Caco-2 (cell line): ENCODE data around the gene LAMB4. TPM values are rescaled to one million over a fixed set of nuclear protein-coding genes. Genes with fewer than 3 reads are reported as not detected.

Source experiments
- BruUV-seq: library from RNA; stranded (reverse); fragments of 400-500 nt; replicated peaks from 2 replicates; lab custom pipeline; 2021; lab: Mats Ljungman, UMichigan
- CTCF ChIA-PET: fragments of 300-600 bp; sonication (Branson Sonifier 250); formaldehyde crosslinking; loops from one replicate; lab custom pipeline; 2022; ENCODE audit warnings: antibody characterized with exemption; lab: Charles Lee
- POLR2A ChIA-PET: fragments of 300-600 bp; sonication (Branson Sonifier 250); formaldehyde crosslinking; loops from one replicate; lab custom pipeline; 2022; ENCODE audit warnings: antibody characterized with exemption; lab: Charles Lee
- DNase-seq, 2 experiments: peaks; one replicate each; pipeline versions ENCODE4 v3.0.0 to v3.0.0-alpha.2; 2020 to 2022
- H3K27me3 ChIP-seq: replicated peaks from 2 replicates; pipeline ENCODE4 v1.6.0; 2011; ENCODE audit warnings: low read length; ENCODE audit not compliant: control insufficient read depth, insufficient read depth
- H3K36me3 ChIP-seq: 2 replicates; pipeline ENCODE4 v1.5.1; 2011; ENCODE audit warnings: low read length; ENCODE audit not compliant: control insufficient read depth, insufficient read depth
- H3K4me1 ChIP-seq: fragments of 250-450 bp; sonication (Bioruptor Pico); 2 replicates; pipeline ENCODE4 v1.5.1; 2020; ENCODE audit warnings: mild to moderate bottlenecking
- H3K4me3 ChIP-seq: 2 replicates; pipeline ENCODE4 v1.5.1; 2011; ENCODE audit warnings: low read depth, mild to moderate bottlenecking, control low read depth, low read length
- H3K9me3 ChIP-seq: fragments of 250-450 bp; sonication (Bioruptor Pico); 2 replicates; pipeline ENCODE4 v1.5.1; 2020; ENCODE audit warnings: mild to moderate bottlenecking, moderate library complexity
- H3K27ac Mint-ChIP-seq: one replicate; pipeline ENCODE4 v1.8.0; 2022; ENCODE audit warnings: mixed read lengths; ENCODE audit not compliant: unreplicated experiment
- H3K27me3 Mint-ChIP-seq: one replicate; pipeline ENCODE4 v1.8.0; 2022; ENCODE audit warnings: mixed read lengths; ENCODE audit not compliant: insufficient read depth, unreplicated experiment
- H3K36me3 Mint-ChIP-seq: one replicate; pipeline ENCODE4 v1.8.0; 2022; ENCODE audit warnings: mild to moderate bottlenecking, mixed read lengths; ENCODE audit not compliant: insufficient read depth, unreplicated experiment
- H3K4me1 Mint-ChIP-seq: one replicate; pipeline ENCODE4 v1.8.0; 2022; ENCODE audit warnings: low read depth, mixed read lengths; ENCODE audit not compliant: unreplicated experiment
- H3K4me3 Mint-ChIP-seq: one replicate; pipeline ENCODE4 v1.8.0; 2022; ENCODE audit warnings: mild to moderate bottlenecking, moderate library complexity, mixed read lengths; ENCODE audit not compliant: unreplicated experiment
- H3K9me3 Mint-ChIP-seq: one replicate; pipeline ENCODE4 v1.8.0; 2022; ENCODE audit warnings: mixed read lengths; ENCODE audit not compliant: unreplicated experiment
- CTCF ChIP-seq, 2 experiments: fragments of 200-600 bp in 1 of 2; IDR thresholded peaks; 1 replicate in 1 of 2; 2 replicates in 1 of 2; pipeline versions ENCODE4 v1.5.1 to v1.8.0; 2011 to 2022; ENCODE audit warnings: antibody characterized with exemption in 1 of 2, control low read depth in 1 of 2, inconsistent platforms in 1 of 2, low read depth in 1 of 2, low read length in 1 of 2, mild to moderate bottlenecking in 1 of 2, moderate library complexity in 1 of 2; ENCODE audit not compliant: insufficient read depth in 1 of 2, severe bottlenecking in 1 of 2, unreplicated experiment in 1 of 2
- intact Hi-C: fragments of 100-400 bp; cut with micrococcal nuclease; formaldehyde crosslinking; loops from one replicate; pipeline ENCODE4 v1.10.0; 2022; ENCODE audit not compliant: unreplicated experiment
- total RNA-seq: library from RNA; stranded (reverse); gene quantifications from 2 replicates; pipeline ENCODE4 v1.2.3, GENCODE V29; 2022

Gene LAMB4
- total RNA-seq, 1 experiment from 2014 or later: 0.52 TPM

GRCh38 chr7:108129018-108129965 is 869 bp downstream of the LAMB4 start:
- no peak overlapping the region for H3K4me3 Mint-ChIP-seq
- no peaks in the 10 kb centered on the region for H3K9me3 ChIP-seq
- H3K27me3 Mint-ChIP-seq: no peaks in the 10 kb centered on the region
- H3K4me3 ChIP-seq: no peak overlapping the region
- H3K4me1 ChIP-seq: peaks cover 11% of the 10 kb centered on the region
- no peaks in the 10 kb centered on the region for H3K36me3 ChIP-seq
- CTCF ChIA-PET: no interaction called here
- peak overlapping the region; percentile 61 for H3K27ac Mint-ChIP-seq
- H3K4me1 Mint-ChIP-seq: peaks cover 10% of the 10 kb centered on the region
- no peak for TF ChIP-seq CTCF (IDR thresholded peaks at IDR 0.05; ENCODE audit: insufficient read depth in 1 of 2, low read depth in 1 of 2, low read length in 1 of 2, severe bottlenecking in 1 of 2, unreplicated experiment in 1 of 2)
- POLR2A ChIA-PET: no interaction called here
- intact Hi-C loops: no loop called here
- no TSS peak for BruUV-seq
- no peaks in the 10 kb centered on the region for H3K9me3 Mint-ChIP-seq
- no peaks in the 10 kb centered on the region for H3K27me3 ChIP-seq
- H3K36me3 Mint-ChIP-seq: no peaks in the 10 kb centered on the region
- no peak for DNase-seq

- H3K4me3 ChIP-seq: no peak overlapping the region
- POLR2A ChIA-PET: no interaction called here
These were observed 1.6 kb downstream of the LAMB4 start for GRCh38 chr7:108128514-108128913.

GRCh38 chr7:108127461-108127860 is 2.7 kb downstream of the LAMB4 start:
- H3K9me3 ChIP-seq: no peaks in the 10 kb centered on the region
- no peak for DNase-seq
- H3K4me1 ChIP-seq: peaks cover 11% of the 10 kb centered on the region
- Mint-ChIP-seq H3K4me1 (peaks cover 10% of the 10 kb centered on the region), H3K36me3 (no peaks in the 10 kb centered on the region), H3K27ac (no peak overlapping the region), H3K9me3 (no peaks in the 10 kb centered on the region), H3K4me3 (no peak overlapping the region), H3K27me3 (no peaks in the 10 kb centered on the region)
- CTCF ChIA-PET: no interaction called here
- TF ChIP-seq CTCF (IDR thresholded peaks at IDR 0.05; ENCODE audit: insufficient read depth in 1 of 2, low read depth in 1 of 2, low read length in 1 of 2, severe bottlenecking in 1 of 2, unreplicated experiment in 1 of 2): no peak
- no TSS peak for BruUV-seq
- no peaks in the 10 kb centered on the region for H3K36me3 ChIP-seq
- no peaks in the 10 kb centered on the region for H3K27me3 ChIP-seq
- intact Hi-C loops: no loop called here
- no peak overlapping the region for H3K4me3 ChIP-seq
- POLR2A ChIA-PET: no interaction called here

More at GRCh38 chr7:108128514-108128913, 1.6 kb downstream of the LAMB4 start:
- Mint-ChIP-seq H3K27me3 (no peaks in the 10 kb centered on the region), H3K36me3 (no peaks in the 10 kb centered on the region), H3K4me3 (no peak overlapping the region), H3K9me3 (no peaks in the 10 kb centered on the region), H3K4me1 (peaks cover 10% of the 10 kb centered on the region), H3K27ac (no peak overlapping the region)
- intact Hi-C loops: no loop called here
- no TSS peak for BruUV-seq
- H3K4me1 ChIP-seq: peaks cover 11% of the 10 kb centered on the region
- no peaks in the 10 kb centered on the region for H3K36me3 ChIP-seq
- CTCF ChIA-PET: no interaction called here
- no peak for TF ChIP-seq CTCF (IDR thresholded peaks at IDR 0.05; ENCODE audit: insufficient read depth in 1 of 2, low read depth in 1 of 2, low read length in 1 of 2, severe bottlenecking in 1 of 2, unreplicated experiment in 1 of 2)
- no peak for DNase-seq
- no peaks in the 10 kb centered on the region for H3K27me3 ChIP-seq
- H3K9me3 ChIP-seq: no peaks in the 10 kb centered on the region
